GM23338 (cell line): ENCODE measurements around the gene NCOA4. TPM values are rescaled to one million over a fixed set of nuclear protein-coding genes. Genes with fewer than 3 reads are reported as not detected.

Source experiments
- ATAC-seq: fragments of 200-7000 bp; cut with Tn5 transposase; 3 replicates; pipeline ENCODE4 v1.9.1; 2020
- DNase-seq: peaks from one replicate; pipeline ENCODE4 v3.0.0-alpha.2; 2015; ENCODE audit warnings: low spot score
- H2AFZ ChIP-seq: fragments of 200-600 bp; sonication (generic); 2 replicates; pipeline ENCODE4 v1.8.0; 2016; ENCODE audit warnings: antibody characterized with exemption, mild to moderate bottlenecking, moderate library complexity
- H3F3A ChIP-seq: fragments of 200-600 bp; sonication (generic); replicated peaks from 2 replicates; pipeline ENCODE4 v1.8.0; 2017; ENCODE audit warnings: antibody characterized with exemption, mixed run types, low read depth
- H3K27ac ChIP-seq: fragments of 200-600 bp; sonication (generic); 2 replicates; pipeline ENCODE4 v1.6.1; 2016; ENCODE audit warnings: low read depth
- H3K27me3 ChIP-seq: fragments of 200-600 bp; sonication (generic); 2 replicates; pipeline ENCODE4 v1.8.0; 2016; ENCODE audit warnings: mild to moderate bottlenecking, mixed run types, moderate library complexity; ENCODE audit not compliant: insufficient read depth
- H3K36me3 ChIP-seq: fragments of 200-600 bp; sonication (generic); 2 replicates; pipeline ENCODE4 v1.8.0; 2016; ENCODE audit warnings: mild to moderate bottlenecking; ENCODE audit not compliant: insufficient read depth
- H3K4me1 ChIP-seq: fragments of 200-600 bp; sonication (generic); 2 replicates; pipeline ENCODE4 v1.8.0; 2016; ENCODE audit warnings: mild to moderate bottlenecking, moderate library complexity; ENCODE audit not compliant: insufficient read depth
- H3K4me2 ChIP-seq: fragments of 200-600 bp; sonication (generic); 2 replicates; pipeline ENCODE4 v1.7.1; 2017; ENCODE audit warnings: mixed run types
- H3K4me3 ChIP-seq: fragments of 200-600 bp; sonication (generic); 2 replicates; pipeline ENCODE4 v1.6.1; 2016; ENCODE audit warnings: mixed run types
- H3K79me2 ChIP-seq: fragments of 200-600 bp; sonication (generic); replicated peaks from 2 replicates; pipeline ENCODE4 v1.8.0; 2017; ENCODE audit warnings: mild to moderate bottlenecking; ENCODE audit not compliant: insufficient read depth
- H3K9me2 ChIP-seq: fragments of 200-600 bp; sonication (generic); 2 replicates; pipeline ENCODE4 v1.8.0; 2017; ENCODE audit not compliant: insufficient read depth
- H4K20me1 ChIP-seq: fragments of 200-600 bp; sonication (generic); replicated peaks from 2 replicates; pipeline ENCODE4 v1.8.0; 2017; ENCODE audit warnings: mild to moderate bottlenecking; ENCODE audit not compliant: insufficient read depth
- H3K27ac Mint-ChIP-seq: 2 replicates; pipeline ENCODE4 v1.8.0; 2020; ENCODE audit warnings: inconsistent platforms, mild to moderate bottlenecking, moderate library complexity, mixed read lengths
- H3K27me3 Mint-ChIP-seq: 3 replicates; pipeline ENCODE4 v1.8.0; 2022; ENCODE audit warnings: low read depth, mild to moderate bottlenecking, moderate library complexity, mixed read lengths, inconsistent platforms; ENCODE audit not compliant: insufficient read depth, poor library complexity
- H3K36me3 Mint-ChIP-seq: 3 replicates; pipeline ENCODE4 v1.8.0; 2021; ENCODE audit warnings: low read depth, mild to moderate bottlenecking, inconsistent platforms, moderate library complexity, mixed read lengths
- H3K4me1 Mint-ChIP-seq: 3 replicates; pipeline ENCODE4 v1.8.0; 2020; ENCODE audit warnings: mild to moderate bottlenecking, inconsistent platforms, mixed read lengths
- H3K4me3 Mint-ChIP-seq: 3 replicates; pipeline ENCODE4 v1.8.0; 2021; ENCODE audit warnings: moderate library complexity, mild to moderate bottlenecking, inconsistent platforms, mixed read lengths
- H3K9me3 Mint-ChIP-seq: 3 replicates; pipeline ENCODE4 v1.8.0; 2020; ENCODE audit warnings: moderate library complexity, mild to moderate bottlenecking, inconsistent platforms, mixed read lengths
- CREB1 ChIP-seq: fragments of 250-450 bp; sonication (Bioruptor Pico); IDR thresholded peaks from 2 replicates; pipeline ENCODE4 v1.5.0; 2020; ENCODE audit warnings: low read depth, mild to moderate bottlenecking, moderate library complexity
- EZH2 ChIP-seq: fragments of 200-600 bp; sonication (generic); IDR thresholded peaks from one replicate; pipeline ENCODE4 v1.8.0; 2017; ENCODE audit warnings: antibody characterized with exemption, mild to moderate bottlenecking, low read depth; ENCODE audit not compliant: unreplicated experiment
- EZH2phosphoT487 ChIP-seq: fragments of 200-600 bp; sonication (generic); IDR thresholded peaks from one replicate; pipeline ENCODE4 v1.8.1; 2018; ENCODE audit warnings: antibody characterized with exemption; ENCODE audit not compliant: unreplicated experiment
- JUNB ChIP-seq: IDR thresholded peaks from one replicate; pipeline ENCODE4 v1.6.1; 2016; ENCODE audit warnings: antibody characterized with exemption; ENCODE audit not compliant: unreplicated experiment
- NANOG ChIP-seq: IDR thresholded peaks from 2 replicates; pipeline ENCODE4 v1.6.1; 2016; ENCODE audit warnings: antibody characterized with exemption, borderline replicate concordance
- POLR2AphosphoS5 ChIP-seq: IDR thresholded peaks from 2 replicates; pipeline ENCODE4 v1.6.1; 2016; ENCODE audit warnings: antibody characterized with exemption, low read depth
- STAT1 ChIP-seq: IDR thresholded peaks from one replicate; pipeline ENCODE4 v1.6.1; 2016; ENCODE audit warnings: antibody characterized with exemption; ENCODE audit not compliant: unreplicated experiment
- ZNF114 ChIP-seq: fragments of 250-450 bp; sonication (Bioruptor Pico); IDR thresholded peaks from 2 replicates; pipeline ENCODE4 v1.5.0; 2020; ENCODE audit warnings: mild to moderate bottlenecking, moderate library complexity
- ZNF331 ChIP-seq: fragments of 250-450 bp; sonication (Bioruptor Pico); IDR thresholded peaks from 2 replicates; pipeline ENCODE4 v1.5.0; 2020; ENCODE audit warnings: low read depth, mild to moderate bottlenecking, moderate library complexity
- polyA plus RNA-seq: library from polyadenylated mRNA; unstranded; fragments of >200 nt; fragmentation: Nextera tagmentation; extraction: Ambion mirVana; gene quantifications from 2 replicates; pipeline ENCODE4 v1.2.1, GENCODE V29; 2016
- total RNA-seq: library from RNA; depleted of rRNA; stranded (reverse); fragments of >200 nt; shearing (Covaris generic); gene quantifications from 2 replicates; pipeline ENCODE4 v1.2.3, GENCODE V29; 2014
- TF ChIP-seq, protein P1 (sequence below): IDR thresholded peaks from one replicate; pipeline ENCODE4 v1.6.1; 2018; ENCODE audit warnings: antibody characterized with exemption; ENCODE audit not compliant: unreplicated experiment
- TF ChIP-seq, protein P2 (sequence below): fragments of 250-450 bp; sonication (Bioruptor Pico); IDR thresholded peaks from 2 replicates; pipeline ENCODE4 v1.5.0; 2020; ENCODE audit warnings: mild to moderate bottlenecking, moderate library complexity
- TF ChIP-seq, protein P3 (sequence below): IDR thresholded peaks from 2 replicates; pipeline ENCODE4 v1.6.1; 2016; ENCODE audit warnings: antibody characterized with exemption
- TF ChIP-seq, protein P4 (sequence below), 2 experiments: fragments of 200-600 bp in 1 of 2; sonication (generic) in 1 of 2; conservative IDR thresholded peaks; 2 replicates each; pipeline versions ENCODE4 v1.5.1 to v1.6.1; 2016 to 2017; ENCODE audit warnings: antibody characterized with exemption in 2 of 2, low read depth in 2 of 2, mild to moderate bottlenecking in 2 of 2, moderate library complexity in 1 of 2

Gene NCOA4
- total and polyA plus RNA-seq, 2 experiments from 2014 or later: 24.9 to 76.9 TPM

DNA sequence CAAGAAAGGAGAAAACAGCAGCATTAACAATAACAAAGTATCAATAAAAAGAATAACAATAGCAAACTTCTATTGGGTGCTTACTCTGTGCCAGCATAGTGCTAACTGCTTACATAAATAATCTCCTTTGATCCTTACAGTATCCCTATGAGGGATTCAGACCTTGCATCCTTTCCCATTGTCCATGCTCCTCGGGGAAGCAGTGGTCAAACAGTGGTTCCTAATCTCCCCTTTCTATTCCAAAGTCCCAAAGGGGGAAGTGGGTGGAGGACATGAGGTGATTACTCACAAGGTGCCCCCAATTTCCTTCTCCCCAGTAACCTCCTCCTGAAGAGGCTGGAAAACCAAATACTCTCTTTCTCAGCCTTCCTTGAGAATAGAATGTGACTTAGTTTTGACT lies 37.7 kb upstream of the NCOA4 start:
- Mint-ChIP-seq H3K4me1 (no peaks in the 10 kb centered on the region), H3K27me3 (peaks cover 4% of the 10 kb centered on the region), H3K9me3 (no peaks in the 10 kb centered on the region), H3K36me3 (no peaks in the 10 kb centered on the region), H3K27ac (no peak overlapping the region), H3K4me3 (no peak overlapping the region)
- Histone ChIP-seq H3K4me3 (no peak overlapping the region), H3K36me3 (no peaks in the 10 kb centered on the region), H4K20me1 (no peaks in the 10 kb centered on the region), H3K4me2 (no peak overlapping the region), H3K27ac (no peak overlapping the region), H3K27me3 (no peaks in the 10 kb centered on the region), H2AFZ (peak overlapping the region; percentile 56; the same call in 1 of the 2 replicates), H3K9me2 (0 out of 2 replicates have a peak, but pooled peaks cover 3% of the 10 kb centered on the region), H3K4me1 (no peaks in the 10 kb centered on the region), H3K79me2 (no peaks in the 10 kb centered on the region), H3F3A (no peaks in the 10 kb centered on the region)
- no peak for DNase-seq
- no peak for TF ChIP-seq NANOG
- no peak for TF ChIP-seq ZNF114 (CRISPR knock-in tag)
- TF ChIP-seq EZH2: no peak
- no peak for TF ChIP-seq ZNF331 (CRISPR knock-in tag)
- TF ChIP-seq, protein P1, sequence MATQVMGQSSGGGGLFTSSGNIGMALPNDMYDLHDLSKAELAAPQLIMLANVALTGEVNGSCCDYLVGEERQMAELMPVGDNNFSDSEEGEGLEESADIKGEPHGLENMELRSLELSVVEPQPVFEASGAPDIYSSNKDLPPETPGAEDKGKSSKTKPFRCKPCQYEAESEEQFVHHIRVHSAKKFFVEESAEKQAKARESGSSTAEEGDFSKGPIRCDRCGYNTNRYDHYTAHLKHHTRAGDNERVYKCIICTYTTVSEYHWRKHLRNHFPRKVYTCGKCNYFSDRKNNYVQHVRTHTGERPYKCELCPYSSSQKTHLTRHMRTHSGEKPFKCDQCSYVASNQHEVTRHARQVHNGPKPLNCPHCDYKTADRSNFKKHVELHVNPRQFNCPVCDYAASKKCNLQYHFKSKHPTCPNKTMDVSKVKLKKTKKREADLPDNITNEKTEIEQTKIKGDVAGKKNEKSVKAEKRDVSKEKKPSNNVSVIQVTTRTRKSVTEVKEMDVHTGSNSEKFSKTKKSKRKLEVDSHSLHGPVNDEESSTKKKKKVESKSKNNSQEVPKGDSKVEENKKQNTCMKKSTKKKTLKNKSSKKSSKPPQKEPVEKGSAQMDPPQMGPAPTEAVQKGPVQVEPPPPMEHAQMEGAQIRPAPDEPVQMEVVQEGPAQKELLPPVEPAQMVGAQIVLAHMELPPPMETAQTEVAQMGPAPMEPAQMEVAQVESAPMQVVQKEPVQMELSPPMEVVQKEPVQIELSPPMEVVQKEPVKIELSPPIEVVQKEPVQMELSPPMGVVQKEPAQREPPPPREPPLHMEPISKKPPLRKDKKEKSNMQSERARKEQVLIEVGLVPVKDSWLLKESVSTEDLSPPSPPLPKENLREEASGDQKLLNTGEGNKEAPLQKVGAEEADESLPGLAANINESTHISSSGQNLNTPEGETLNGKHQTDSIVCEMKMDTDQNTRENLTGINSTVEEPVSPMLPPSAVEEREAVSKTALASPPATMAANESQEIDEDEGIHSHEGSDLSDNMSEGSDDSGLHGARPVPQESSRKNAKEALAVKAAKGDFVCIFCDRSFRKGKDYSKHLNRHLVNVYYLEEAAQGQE: no peak
- no peak for TF ChIP-seq CREB1 (CRISPR knock-in tag)
- TF ChIP-seq EZH2phosphoT487: no peak
- TF ChIP-seq JUNB: no peak
- TF ChIP-seq, protein P2, sequence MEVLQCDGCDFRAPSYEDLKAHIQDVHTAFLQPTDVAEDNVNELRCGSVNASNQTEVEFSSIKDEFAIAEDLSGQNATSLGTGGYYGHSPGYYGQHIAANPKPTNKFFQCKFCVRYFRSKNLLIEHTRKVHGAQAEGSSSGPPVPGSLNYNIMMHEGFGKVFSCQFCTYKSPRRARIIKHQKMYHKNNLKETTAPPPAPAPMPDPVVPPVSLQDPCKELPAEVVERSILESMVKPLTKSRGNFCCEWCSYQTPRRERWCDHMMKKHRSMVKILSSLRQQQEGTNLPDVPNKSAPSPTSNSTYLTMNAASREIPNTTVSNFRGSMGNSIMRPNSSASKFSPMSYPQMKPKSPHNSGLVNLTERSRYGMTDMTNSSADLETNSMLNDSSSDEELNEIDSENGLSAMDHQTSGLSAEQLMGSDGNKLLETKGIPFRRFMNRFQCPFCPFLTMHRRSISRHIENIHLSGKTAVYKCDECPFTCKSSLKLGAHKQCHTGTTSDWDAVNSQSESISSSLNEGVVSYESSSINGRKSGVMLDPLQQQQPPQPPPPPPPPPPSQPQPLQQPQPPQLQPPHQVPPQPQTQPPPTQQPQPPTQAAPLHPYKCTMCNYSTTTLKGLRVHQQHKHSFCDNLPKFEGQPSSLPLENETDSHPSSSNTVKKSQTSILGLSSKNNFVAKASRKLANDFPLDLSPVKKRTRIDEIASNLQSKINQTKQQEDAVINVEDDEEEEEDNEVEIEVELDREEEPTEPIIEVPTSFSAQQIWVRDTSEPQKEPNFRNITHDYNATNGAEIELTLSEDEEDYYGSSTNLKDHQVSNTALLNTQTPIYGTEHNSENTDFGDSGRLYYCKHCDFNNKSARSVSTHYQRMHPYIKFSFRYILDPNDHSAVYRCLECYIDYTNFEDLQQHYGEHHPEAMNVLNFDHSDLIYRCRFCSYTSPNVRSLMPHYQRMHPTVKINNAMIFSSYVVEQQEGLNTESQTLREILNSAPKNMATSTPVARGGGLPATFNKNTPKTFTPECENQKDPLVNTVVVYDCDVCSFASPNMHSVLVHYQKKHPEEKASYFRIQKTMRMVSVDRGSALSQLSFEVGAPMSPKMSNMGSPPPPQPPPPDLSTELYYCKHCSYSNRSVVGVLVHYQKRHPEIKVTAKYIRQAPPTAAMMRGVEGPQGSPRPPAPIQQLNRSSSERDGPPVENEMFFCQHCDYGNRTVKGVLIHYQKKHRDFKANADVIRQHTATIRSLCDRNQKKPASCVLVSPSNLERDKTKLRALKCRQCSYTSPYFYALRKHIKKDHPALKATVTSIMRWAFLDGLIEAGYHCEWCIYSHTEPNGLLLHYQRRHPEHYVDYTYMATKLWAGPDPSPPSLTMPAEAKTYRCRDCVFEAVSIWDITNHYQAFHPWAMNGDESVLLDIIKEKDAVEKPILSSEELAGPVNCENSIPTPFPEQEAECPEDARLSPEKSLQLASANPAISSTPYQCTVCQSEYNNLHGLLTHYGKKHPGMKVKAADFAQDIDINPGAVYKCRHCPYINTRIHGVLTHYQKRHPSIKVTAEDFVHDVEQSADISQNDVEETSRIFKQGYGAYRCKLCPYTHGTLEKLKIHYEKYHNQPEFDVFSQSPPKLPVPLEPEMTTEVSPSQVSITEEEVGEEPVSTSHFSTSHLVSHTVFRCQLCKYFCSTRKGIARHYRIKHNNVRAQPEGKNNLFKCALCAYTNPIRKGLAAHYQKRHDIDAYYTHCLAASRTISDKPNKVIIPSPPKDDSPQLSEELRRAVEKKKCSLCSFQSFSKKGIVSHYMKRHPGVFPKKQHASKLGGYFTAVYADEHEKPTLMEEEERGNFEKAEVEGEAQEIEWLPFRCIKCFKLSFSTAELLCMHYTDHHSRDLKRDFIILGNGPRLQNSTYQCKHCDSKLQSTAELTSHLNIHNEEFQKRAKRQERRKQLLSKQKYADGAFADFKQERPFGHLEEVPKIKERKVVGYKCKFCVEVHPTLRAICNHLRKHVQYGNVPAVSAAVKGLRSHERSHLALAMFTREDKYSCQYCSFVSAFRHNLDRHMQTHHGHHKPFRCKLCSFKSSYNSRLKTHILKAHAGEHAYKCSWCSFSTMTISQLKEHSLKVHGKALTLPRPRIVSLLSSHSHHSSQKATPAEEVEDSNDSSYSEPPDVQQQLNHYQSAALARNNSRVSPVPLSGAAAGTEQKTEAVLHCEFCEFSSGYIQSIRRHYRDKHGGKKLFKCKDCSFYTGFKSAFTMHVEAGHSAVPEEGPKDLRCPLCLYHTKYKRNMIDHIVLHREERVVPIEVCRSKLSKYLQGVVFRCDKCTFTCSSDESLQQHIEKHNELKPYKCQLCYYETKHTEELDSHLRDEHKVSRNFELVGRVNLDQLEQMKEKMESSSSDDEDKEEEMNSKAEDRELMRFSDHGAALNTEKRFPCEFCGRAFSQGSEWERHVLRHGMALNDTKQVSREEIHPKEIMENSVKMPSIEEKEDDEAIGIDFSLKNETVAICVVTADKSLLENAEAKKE (CRISPR knock-in tag): no peak
- TF ChIP-seq POLR2AphosphoS5: no peak
- TF ChIP-seq STAT1: no peak
- TF ChIP-seq, protein P3, sequence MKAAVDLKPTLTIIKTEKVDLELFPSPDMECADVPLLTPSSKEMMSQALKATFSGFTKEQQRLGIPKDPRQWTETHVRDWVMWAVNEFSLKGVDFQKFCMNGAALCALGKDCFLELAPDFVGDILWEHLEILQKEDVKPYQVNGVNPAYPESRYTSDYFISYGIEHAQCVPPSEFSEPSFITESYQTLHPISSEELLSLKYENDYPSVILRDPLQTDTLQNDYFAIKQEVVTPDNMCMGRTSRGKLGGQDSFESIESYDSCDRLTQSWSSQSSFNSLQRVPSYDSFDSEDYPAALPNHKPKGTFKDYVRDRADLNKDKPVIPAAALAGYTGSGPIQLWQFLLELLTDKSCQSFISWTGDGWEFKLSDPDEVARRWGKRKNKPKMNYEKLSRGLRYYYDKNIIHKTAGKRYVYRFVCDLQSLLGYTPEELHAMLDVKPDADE: no peak
- TF ChIP-seq, protein P4, sequence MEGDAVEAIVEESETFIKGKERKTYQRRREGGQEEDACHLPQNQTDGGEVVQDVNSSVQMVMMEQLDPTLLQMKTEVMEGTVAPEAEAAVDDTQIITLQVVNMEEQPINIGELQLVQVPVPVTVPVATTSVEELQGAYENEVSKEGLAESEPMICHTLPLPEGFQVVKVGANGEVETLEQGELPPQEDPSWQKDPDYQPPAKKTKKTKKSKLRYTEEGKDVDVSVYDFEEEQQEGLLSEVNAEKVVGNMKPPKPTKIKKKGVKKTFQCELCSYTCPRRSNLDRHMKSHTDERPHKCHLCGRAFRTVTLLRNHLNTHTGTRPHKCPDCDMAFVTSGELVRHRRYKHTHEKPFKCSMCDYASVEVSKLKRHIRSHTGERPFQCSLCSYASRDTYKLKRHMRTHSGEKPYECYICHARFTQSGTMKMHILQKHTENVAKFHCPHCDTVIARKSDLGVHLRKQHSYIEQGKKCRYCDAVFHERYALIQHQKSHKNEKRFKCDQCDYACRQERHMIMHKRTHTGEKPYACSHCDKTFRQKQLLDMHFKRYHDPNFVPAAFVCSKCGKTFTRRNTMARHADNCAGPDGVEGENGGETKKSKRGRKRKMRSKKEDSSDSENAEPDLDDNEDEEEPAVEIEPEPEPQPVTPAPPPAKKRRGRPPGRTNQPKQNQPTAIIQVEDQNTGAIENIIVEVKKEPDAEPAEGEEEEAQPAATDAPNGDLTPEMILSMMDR (conservative IDR thresholded peaks at IDR 0.05; ENCODE audit: low read depth in 2 of 2): no peak
- ATAC-seq: peak; percentile 54
